RCC 7860 (cell line): Measurements from ENCODE around the gene STIM1.

Experiments used
- DNase-seq: peaks from one replicate; pipeline ENCODE4 v3.0.0-alpha.2; 2015; ENCODE audit warnings: low spot score
- FAIRE-seq: peaks from 2 replicates; lab custom pipeline; 2012; peaks lifted over from hg19 to GRCh38; lab: Jason Lieb, UNC

Gene STIM1

DNA sequence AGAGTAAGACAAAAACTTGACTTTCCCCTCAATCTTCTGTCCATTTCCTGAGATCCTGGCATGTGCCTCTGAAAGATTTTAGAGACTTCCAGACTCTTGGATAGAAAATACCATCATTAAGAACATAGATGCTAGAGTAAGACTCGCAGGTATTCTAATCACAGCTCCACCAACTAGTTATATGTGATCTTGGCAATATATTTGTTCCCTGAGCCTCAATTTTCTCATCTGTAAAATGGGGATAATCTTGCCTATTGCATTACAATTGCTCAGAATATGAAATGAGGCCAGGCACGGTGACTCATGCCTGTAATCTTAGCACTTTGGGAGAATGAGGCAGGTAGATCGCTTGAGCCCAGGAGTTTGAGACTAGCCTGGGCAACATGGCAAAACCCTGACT, 25.4 kb upstream of the STIM1 start:
- no peak for FAIRE-seq
- no peak for DNase-seq

DNA sequence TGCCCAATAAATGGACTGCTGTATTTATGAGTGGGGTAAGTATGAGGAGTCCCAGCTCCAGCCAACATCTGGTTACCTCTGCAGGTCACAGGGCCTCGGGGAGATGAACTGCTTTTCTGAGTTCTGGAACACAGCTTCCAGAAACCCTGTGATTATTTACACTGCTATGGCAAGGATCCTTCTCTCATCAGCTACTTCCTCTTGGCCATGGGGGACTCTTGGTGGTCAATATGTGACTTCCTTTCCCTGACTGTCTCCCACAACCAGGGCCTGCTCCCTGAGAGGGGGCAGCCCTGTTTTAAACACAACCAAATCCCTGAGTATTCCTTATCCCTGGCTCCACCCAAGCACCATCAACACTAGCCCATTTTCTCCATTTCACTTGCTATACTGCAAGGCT, 24.7 kb upstream of the STIM1 start:
- no peak for DNase-seq
- no peak for FAIRE-seq

DNA sequence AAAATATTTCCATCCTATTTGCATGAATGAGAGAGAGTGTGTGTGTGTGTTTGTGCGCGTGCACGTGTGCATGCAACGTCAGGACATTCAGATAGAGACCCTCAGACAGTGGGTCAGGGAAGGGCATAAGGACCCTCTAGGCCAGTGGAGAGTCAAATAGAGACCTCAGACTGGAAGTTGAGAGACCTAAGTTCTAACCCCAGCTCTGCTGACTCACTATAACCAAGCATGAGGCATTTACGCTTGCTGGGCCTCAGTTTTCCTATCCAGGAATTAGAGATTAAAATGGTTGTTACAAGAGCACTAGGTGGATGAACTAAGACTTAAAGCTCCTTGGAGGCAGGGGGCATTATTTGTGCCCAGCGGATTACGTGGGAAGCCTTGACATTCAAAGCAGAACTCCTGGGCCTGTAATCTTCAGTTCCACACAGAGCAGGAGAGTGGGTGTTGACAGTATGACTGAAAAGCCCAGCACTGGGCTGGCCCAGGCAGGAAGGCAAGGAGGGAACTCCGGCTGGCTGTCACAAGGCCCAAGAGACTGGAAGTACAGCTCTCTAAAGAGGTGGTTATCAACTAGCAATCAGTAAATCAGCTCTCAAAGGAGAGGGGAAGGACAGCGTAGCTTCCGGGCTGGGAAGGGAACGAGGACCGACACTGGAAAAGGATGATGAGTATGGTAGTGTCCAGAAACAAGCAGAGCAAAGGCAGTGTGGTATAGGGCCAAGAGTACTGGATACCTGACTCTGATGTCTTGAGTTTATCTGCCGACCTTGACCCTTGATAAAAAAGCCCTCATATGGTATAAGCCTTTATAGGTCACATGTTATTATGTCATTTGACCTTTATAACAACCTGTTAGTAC, 23.9 kb upstream of the STIM1 start:
- no peak for FAIRE-seq
- DNase-seq: no peak

DNA sequence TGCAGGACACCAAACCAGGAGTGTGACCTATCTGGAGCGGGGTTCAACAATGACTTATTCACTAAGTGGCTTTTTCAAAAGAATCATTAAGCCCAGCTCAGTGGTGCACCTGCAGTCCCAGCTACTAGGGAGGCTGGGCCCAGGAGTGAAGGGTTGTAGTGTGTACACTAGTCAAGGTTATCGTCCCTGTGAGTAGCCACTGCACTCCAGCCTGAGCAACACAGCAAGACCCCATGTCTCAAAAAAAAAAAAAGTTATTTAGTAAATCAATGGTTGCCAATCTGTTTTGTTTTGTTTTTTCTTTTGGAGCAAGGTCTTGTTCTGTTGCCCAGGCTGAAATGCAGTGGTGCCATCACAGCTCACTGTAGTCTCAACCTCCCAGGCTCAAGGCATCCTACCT, 22.6 kb upstream of the STIM1 start:
- DNase-seq (no peak), FAIRE-seq (no peak)

DNA sequence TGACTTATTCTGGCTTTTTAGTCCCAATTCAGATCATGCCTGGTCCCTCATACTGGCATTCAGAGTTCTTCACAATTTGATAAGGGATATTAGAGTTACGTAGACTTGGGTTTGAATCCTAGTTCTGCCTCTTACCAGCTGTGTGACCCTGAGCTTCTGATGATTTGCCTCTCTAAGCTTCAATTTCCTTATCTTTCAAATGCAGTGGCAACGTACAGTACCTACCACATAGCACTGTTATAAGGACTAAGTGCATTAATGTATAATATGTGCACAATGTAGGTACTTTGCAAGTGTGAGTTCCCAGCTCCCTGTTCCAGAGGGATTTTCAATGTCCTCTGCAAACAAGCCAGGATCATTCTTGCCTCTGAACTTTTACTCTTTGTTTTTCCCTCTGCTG, 22.0 kb upstream of the STIM1 start:
- no peak for FAIRE-seq
- DNase-seq: no peak

DNA sequence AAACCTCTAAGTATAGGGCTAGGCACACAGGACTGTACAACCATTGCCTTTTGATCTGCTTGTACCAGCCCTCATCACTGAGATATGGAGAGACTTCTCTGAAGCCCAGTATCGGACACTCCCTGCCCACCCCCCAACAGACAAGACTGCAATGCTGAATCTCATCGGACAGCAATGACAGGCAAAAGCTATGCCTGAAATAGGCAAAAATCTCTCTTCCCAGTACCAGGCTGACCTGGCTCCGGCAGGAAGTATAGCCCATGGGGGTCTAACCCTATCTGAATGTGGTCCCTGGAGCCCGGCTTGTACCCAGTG, 21.2 kb upstream of the STIM1 start:
- FAIRE-seq (no peak), DNase-seq (no peak)

DNA sequence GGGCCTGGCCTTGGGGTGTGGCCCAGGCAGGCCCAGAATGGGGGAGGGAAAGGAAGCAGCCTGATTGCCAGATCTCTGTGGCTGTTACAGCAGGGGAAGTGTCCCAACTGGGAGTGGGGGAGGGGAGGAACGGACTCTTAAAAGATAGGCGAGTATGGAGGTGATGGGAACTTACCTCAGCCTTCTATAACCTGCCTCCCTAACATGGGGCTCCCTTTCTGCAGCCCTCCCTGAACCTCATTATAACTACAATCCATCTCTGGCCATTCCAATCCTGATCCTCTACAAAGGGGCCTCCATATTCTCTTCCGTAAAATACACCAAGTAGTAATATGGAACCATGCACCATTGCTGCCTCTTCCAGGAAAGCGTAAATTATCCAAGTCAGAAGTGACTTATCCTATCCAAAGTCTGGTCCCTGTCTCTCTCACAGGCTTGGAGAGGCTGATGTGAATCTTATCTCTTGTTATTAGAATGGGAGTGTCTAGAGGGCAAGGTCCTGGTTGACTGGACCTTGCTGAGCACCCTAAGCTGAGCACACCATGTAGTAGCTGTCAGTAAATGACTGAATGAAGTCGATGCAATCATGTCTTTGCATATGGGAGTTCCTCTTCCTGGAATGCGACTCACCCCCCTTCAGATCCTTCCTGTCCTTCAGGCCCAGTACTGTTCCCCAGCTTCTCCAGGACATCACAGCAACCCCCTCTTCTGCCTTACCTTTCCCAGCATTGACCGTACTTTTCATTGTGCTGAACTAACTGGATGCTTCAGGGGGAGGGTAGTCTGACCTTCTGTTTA, 20.6 kb upstream of the STIM1 start:
- no peak for DNase-seq
- no peak for FAIRE-seq

DNA sequence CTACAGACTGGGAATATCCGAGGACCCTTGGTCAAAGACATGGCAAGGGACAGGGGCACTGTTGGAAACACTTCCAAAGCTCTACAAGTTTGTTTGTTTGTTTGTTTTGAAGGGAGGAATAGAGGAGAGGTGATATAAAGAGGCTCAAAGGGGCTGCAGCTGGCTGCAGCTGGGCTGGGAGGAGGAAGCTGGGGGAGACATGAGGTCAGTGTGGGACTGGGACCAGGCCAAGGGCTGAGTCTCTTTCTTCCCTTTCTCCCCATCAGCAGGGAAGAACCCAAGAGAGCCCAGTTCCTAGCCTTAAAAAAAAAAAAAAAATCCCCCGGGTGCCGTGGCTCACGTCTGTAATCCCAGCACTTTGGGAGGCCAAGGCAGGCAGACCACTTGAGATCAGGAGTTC, 19.7 kb upstream of the STIM1 start:
- FAIRE-seq (no peak), DNase-seq (no peak)

DNA sequence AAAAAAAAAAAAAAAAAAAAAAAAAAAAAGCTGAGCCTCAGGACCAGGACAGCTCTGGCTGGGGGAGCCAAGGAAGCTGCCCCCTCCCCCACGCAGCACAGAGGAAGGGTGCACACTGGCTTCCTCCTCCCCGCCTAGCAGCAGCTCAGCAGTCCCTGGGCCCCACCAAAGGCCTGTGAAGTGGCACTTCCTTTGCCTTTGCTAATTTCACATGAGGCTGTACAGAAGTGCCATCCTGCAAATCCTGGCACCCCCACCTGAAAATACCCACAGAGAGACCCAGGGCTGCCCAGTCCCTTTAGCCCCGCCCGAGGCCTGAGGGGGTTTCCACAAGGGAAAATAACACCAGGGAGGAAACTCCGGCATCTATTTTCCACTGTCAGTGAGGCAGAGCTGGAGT, 18.6 kb upstream of the STIM1 start:
- FAIRE-seq: no peak
- no peak for DNase-seq

DNA sequence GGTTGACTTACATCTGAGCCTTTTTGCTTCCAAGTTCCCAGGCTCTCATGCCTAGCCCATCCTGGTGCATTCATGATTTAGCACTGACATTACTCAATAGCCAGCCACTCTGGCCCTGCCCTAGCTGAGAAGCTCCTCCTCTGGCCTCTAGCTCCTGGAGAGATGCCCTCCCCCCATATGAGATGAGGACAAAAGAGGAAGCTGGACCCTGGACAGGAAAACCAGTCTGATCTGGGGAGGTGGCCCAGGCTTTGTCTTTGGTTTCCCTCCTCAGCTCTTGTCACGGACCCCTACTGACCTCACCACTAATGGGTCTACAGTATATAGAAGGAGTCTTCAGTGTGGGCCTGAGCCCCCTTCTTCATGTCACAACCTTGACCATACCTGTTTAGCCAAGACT, 17.7 kb upstream of the STIM1 start:
- no peak for FAIRE-seq
- no peak for DNase-seq

DNA sequence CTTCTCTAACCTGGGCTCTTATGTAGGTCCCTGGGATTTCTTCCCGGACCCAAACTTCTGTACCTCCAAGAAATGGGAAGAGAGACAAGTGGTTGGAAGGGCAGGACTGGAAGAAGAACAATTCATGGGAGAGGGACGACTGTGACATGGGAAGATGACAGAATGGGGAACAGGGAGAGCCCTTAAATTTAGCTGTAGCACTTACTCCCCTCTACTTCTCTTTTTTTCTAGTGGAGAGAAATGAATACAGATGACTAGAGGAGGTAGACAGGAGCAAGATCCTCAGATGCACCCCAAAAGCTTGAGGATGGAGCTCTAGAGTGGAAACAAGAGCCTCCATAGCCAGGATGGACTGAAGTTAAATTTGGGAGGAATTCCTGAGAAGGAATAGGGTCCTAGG, 17.0 kb upstream of the STIM1 start:
- FAIRE-seq (no peak), DNase-seq (no peak)

DNA sequence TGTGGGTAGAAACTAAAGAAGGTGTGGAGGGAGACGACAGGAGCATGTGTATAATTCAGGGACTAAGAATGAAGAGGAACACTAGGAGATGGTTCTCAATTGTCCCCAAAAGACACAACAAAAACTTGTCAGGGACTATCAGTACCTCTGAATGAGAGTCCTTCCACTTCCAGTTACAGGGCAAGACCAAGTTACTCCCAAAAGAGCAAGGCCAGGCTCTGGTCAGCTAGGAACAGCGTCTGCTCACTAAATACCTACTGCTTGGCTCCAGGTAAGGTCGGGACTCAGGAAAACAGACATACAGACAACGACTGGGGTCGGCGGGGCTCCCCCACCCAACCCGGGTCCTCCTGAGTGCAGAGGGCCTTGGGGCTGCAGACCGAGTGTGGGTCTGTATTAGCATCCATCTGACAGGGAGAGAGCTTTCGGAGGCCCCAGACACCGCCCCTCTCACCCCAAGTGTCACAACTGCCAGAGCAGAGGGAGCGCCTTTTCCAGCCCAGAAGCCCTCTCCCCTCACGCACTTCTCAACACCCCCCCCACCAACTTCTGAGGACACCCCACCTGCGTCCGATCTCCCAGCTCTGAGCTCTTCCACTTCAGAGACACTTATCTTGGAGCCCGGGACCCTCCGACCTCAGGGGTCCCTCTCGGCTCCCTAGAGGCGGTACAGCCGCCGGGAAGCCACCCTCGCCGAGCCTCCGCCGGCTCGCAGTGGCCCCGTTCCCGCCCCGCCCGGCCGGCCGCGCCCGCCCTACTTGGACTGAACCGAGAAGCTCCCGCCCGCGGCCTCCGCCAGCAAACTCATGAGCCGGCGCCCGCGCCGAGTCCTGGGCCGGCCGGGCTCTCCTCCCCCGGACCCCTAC, 15.2 kb upstream of the STIM1 start:
- no peak for FAIRE-seq
- no peak for DNase-seq

DNA sequence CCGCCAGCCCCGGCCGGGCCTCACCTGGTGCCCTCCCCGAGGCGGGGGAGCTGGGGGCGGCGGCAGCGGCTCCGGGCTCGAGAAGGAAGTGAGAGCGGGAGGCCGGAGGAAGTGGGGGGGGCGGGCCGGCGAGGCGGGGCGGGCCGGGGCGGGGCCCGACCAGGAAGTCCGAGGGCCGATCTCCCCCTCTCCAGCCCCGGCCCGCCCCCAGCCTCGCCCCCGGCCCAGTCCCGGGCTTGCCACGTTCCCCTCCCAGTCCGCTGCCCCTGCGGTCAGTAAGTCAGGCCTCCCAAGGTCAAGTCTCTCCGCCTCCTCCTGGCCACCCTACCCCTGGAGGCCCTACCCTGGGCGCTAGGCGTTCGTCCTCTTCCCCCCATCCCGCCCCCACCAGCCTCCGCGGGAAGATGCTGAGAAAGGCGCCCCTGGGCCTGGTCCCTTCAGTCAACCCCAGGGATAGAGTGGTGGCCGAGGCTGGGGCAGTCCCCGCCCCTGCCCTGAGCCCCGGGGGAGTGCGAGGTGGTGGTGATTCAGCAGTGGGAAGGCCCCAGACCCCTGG, 14.5 kb upstream of the STIM1 start, which contains the start of gene RHOG:
Gene RHOG, minus strand, starts transcription at position 90 of the 556 bp plus-strand sequence. CDS start 12,821 bp downstream, outside the sequence.
- no peak for FAIRE-seq

DNA sequence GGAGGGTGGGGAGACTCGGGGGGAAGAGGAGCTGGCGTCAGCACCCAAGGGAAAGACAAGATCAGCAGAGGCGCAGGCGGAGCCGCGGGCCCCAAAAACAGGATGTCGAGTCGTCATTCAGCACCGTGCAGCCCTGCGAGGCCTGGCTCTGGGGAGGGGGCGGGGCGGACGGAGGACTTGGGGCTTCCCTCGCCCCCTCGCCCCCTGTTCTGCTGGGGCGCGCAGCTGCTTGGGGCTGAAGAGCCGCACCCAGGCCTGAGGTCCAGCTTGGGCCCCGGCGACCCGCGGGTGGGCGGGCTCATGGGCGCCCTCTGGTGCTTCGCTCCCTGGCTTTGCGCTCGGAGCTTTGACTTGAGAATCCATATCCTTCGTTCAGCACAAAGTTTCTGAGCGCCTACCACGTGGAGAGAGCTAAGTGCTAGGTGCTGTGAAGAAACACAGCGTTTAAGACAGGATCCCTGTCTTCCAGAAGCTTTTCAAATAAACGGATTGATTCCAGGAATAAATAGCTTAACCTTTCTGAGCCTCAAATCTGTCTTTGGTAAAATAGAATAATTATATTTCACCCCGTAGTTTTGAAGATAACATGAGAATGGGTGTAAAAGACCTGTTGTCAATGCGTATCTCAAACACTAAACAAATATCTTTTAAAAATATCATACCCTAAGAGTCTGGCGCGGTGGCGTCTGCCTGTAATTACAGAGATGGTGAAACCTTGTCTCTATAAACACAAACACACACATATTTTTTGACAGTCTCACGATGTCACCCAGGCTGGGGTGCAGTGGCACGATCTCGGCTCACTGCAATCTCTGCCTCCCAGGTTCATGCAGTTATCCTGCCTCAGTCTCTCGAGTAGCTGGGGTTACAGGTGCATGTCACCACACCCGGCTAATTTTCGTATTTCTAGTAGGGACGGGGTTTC, 13.8 kb upstream of the STIM1 start:
- DNase-seq (peak; percentile 65), FAIRE-seq (no peak)

More for the DNA sequence above, 14.5 kb upstream of the STIM1 start, which contains the start of gene RHOG:
- DNase-seq: peak; percentile 78

DNA sequence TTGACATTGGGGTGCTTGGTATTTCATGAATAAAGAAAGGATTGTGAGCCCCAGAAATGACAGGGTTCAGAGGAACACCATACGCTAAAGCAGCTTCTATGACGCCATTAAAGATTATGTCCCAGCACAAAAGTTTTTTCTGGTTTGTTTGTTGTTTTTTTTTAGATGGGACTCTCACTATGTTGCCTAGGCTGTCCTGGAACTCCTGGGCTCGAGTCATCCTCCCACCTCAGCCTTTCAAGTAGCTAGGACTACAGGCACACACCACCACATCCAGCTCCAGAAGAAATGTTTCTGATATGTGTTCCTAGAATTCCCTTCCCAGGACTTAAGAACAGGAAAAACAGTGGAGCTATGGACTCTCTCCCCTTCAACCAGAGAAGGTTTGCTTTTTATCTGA, 12.1 kb upstream of the STIM1 start:
- FAIRE-seq (no peak), DNase-seq (no peak)

DNA sequence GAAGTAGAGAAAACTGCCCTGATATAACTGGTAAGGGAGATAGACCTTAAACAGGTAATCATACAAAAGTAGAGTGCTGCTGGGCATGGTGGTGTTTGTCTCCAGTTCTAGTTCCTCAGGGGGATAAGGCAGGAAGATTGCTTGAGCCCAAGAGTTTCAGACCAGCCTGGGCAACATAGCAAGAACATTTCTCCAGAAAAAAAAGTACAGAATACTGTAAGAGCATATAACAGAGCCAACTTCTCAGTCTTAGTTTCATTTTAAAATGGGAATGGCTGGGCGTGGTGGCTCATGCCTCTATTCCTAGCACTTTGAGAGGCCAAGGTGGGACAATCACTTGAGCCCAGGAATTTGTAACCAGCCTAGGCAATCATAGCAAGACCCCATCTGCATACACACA, 10.2 kb upstream of the STIM1 start:
- no peak for FAIRE-seq
- DNase-seq: no peak

DNA sequence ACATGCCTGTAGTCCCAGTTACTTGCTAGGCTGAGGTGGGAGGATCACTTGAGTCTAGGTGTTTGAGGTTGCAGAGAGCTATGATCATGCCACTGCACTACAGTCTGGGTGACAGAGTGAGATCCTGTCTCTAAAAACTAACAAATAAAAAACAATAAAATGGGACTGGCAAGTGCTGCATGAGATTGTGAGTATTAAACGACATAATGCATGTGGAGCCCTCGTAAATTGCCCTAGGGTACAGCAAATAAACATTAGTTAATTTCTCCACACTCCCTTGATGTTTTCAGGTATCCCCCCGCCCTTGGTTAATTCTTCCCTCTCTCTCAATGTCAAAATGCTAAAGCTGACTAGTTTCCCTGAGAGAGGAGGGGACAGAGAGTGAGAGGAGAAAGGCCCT, 9.8 kb upstream of the STIM1 start:
- no peak for FAIRE-seq
- no peak for DNase-seq

DNA sequence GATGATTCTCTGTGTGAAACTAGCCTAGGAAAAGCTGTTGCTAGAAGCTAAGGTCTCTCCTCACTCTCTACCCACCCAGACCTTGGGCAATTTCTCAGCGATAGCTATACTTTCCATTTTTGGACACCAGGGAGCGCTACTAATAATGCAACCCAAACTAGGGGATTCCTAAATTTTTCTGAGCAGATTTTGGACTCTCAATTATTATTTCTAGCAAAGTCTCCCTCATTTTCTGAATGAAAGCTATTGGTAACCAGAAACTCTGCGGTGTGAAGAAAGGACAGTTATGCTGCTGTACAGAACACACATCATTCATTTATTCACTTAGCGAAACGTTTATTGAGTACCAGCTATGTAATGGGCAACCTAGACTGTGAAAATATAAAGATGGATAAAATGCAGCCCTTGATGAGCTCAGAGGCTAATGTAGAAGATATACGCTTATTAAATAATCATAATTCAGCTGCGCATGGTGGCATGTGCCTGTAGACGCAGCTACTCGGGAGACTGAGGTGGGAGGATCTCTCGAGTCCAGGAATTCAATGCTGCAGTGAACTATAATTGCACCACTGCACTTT, 6.1 kb upstream of the STIM1 start:
- DNase-seq (peak; percentile 9), FAIRE-seq (peak; percentile 12)

DNA sequence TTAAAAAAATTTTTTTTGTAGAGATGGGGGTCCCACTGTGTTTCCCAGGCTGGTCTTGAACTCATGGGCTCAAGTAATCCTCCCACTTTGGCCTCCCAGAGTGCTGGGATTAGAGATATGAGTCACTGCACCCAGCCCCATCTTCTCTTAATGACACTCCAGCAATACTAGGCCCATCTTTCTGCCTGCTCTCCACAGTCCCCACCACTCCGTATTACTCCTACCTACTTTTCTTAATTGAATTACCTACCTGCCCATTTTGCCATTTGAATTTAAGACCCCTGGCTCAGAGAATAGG, 2.0 kb upstream of the STIM1 start:
- FAIRE-seq (no peak), DNase-seq (no peak)
